Measurements from ENCODE around the gene CPZ.

CPZ gene

GRCh38 chr4:8581094-8581861, 11.3 kb upstream of the CPZ start:
- H3K4me1 Mint-ChIP-seq (ENCODE audit: low read depth) = no peaks in the 10 kb centered on the region
- H3K27me3 Mint-ChIP-seq = peaks cover 22% of the 10 kb centered on the region
- no peak overlapping the region for H3K4me3 Mint-ChIP-seq
- intact Hi-C loops (cut with micrococcal nuclease) = no loop called here
- H3K36me3 Mint-ChIP-seq (ENCODE audit: low read depth) = no peaks in the 10 kb centered on the region
- no peak overlapping the region for H3K27ac Mint-ChIP-seq
- H3K9me3 Mint-ChIP-seq = no peaks in the 10 kb centered on the region

GRCh38 chr4:8582016-8582415, 10.5 kb upstream of the CPZ start:
- Mint-ChIP-seq H3K4me3 (no peak overlapping the region), H3K27me3 (peaks cover 22% of the 10 kb centered on the region), H3K9me3 (no peaks in the 10 kb centered on the region), H3K4me1 (ENCODE audit: low read depth) (no peaks in the 10 kb centered on the region), H3K27ac (no peak overlapping the region), H3K36me3 (ENCODE audit: low read depth) (no peaks in the 10 kb centered on the region)
- intact Hi-C loops (cut with micrococcal nuclease) = no loop called here

GRCh38 chr4:8582436-8582835, 10.1 kb upstream of the CPZ start:
- intact Hi-C loops (cut with micrococcal nuclease) = no loop called here
- H3K27ac Mint-ChIP-seq = no peak overlapping the region
- no peak overlapping the region for H3K4me3 Mint-ChIP-seq
- peaks cover 22% of the 10 kb centered on the region for H3K27me3 Mint-ChIP-seq
- H3K4me1 Mint-ChIP-seq (ENCODE audit: low read depth) = no peaks in the 10 kb centered on the region
- H3K9me3 Mint-ChIP-seq = no peaks in the 10 kb centered on the region
- no peaks in the 10 kb centered on the region for H3K36me3 Mint-ChIP-seq (ENCODE audit: low read depth)

- no peaks in the 10 kb centered on the region for H3K4me1 Mint-ChIP-seq (ENCODE audit: low read depth)
- no peak overlapping the region for H3K27ac Mint-ChIP-seq
- H3K27me3 Mint-ChIP-seq = peaks cover 20% of the 10 kb centered on the region
- no peaks in the 10 kb centered on the region for H3K9me3 Mint-ChIP-seq
- no peak overlapping the region for H3K4me3 Mint-ChIP-seq
- intact Hi-C loops (cut with micrococcal nuclease) = no loop called here
- no peaks in the 10 kb centered on the region for H3K36me3 Mint-ChIP-seq (ENCODE audit: low read depth)
Observed at GRCh38 chr4:8582941-8583654, 9.5 kb upstream of the CPZ start.

- Mint-ChIP-seq H3K27ac (no peak overlapping the region), H3K27me3 (peaks cover 20% of the 10 kb centered on the region), H3K4me3 (no peak overlapping the region), H3K9me3 (no peaks in the 10 kb centered on the region), H3K36me3 (ENCODE audit: low read depth) (no peaks in the 10 kb centered on the region), H3K4me1 (ENCODE audit: low read depth) (no peaks in the 10 kb centered on the region)
- intact Hi-C loops (cut with micrococcal nuclease) = no loop called here
Observed at GRCh38 chr4:8583655-8584025, 8.9 kb upstream of the CPZ start.

GRCh38 chr4:8585186-8585585, 7.4 kb upstream of the CPZ start:
- Mint-ChIP-seq H3K4me3 (no peak overlapping the region), H3K4me1 (ENCODE audit: low read depth) (no peaks in the 10 kb centered on the region), H3K27me3 (peaks cover 16% of the 10 kb centered on the region), H3K27ac (no peak overlapping the region), H3K36me3 (ENCODE audit: low read depth) (no peaks in the 10 kb centered on the region), H3K9me3 (no peaks in the 10 kb centered on the region)
- intact Hi-C loops (cut with micrococcal nuclease) = no loop called here

GRCh38 chr4:8585721-8586212, 6.8 kb upstream of the CPZ start:
- Mint-ChIP-seq H3K9me3 (no peaks in the 10 kb centered on the region), H3K27me3 (peaks cover 18% of the 10 kb centered on the region), H3K4me3 (no peak overlapping the region), H3K27ac (no peak overlapping the region), H3K36me3 (ENCODE audit: low read depth) (no peaks in the 10 kb centered on the region), H3K4me1 (ENCODE audit: low read depth) (no peaks in the 10 kb centered on the region)
- intact Hi-C loops (cut with micrococcal nuclease) = no loop called here

- Mint-ChIP-seq H3K27me3 (peaks cover 17% of the 10 kb centered on the region), H3K9me3 (no peaks in the 10 kb centered on the region), H3K27ac (no peak overlapping the region), H3K4me1 (ENCODE audit: low read depth) (no peaks in the 10 kb centered on the region), H3K4me3 (no peak overlapping the region), H3K36me3 (ENCODE audit: low read depth) (no peaks in the 10 kb centered on the region)
- intact Hi-C loops (cut with micrococcal nuclease) = no loop called here
Observed at GRCh38 chr4:8586246-8586645, 6.3 kb upstream of the CPZ start.

- H3K4me3 Mint-ChIP-seq = no peak overlapping the region
Observed at GRCh38 chr4:8586671-8587468, 5.7 kb upstream of the CPZ start.

GRCh38 chr4:8587469-8588195, 4.9 kb upstream of the CPZ start:
- Mint-ChIP-seq H3K4me3 (no peak overlapping the region), H3K4me1 (ENCODE audit: low read depth) (no peaks in the 10 kb centered on the region), H3K9me3 (no peaks in the 10 kb centered on the region), H3K36me3 (ENCODE audit: low read depth) (no peaks in the 10 kb centered on the region), H3K27me3 (peaks cover 22% of the 10 kb centered on the region), H3K27ac (no peak overlapping the region)
- intact Hi-C loops (cut with micrococcal nuclease) = no loop called here

More at GRCh38 chr4:8586671-8587468, 5.7 kb upstream of the CPZ start:
- no peaks in the 10 kb centered on the region for H3K4me1 Mint-ChIP-seq (ENCODE audit: low read depth)
- no peak overlapping the region for H3K27ac Mint-ChIP-seq
- no peaks in the 10 kb centered on the region for H3K9me3 Mint-ChIP-seq
- intact Hi-C loops (cut with micrococcal nuclease) = no loop called here
- H3K27me3 Mint-ChIP-seq = peaks cover 19% of the 10 kb centered on the region
- H3K36me3 Mint-ChIP-seq (ENCODE audit: low read depth) = no peaks in the 10 kb centered on the region

- Mint-ChIP-seq H3K27me3 (peaks cover 27% of the 10 kb centered on the region), H3K4me1 (ENCODE audit: low read depth) (no peaks in the 10 kb centered on the region), H3K27ac (no peak overlapping the region), H3K9me3 (no peaks in the 10 kb centered on the region), H3K4me3 (no peak overlapping the region), H3K36me3 (ENCODE audit: low read depth) (no peaks in the 10 kb centered on the region)
- intact Hi-C loops (cut with micrococcal nuclease) = no loop called here
Observed at GRCh38 chr4:8588196-8588470, 4.4 kb upstream of the CPZ start.

- no peak overlapping the region for H3K4me3 Mint-ChIP-seq
- H3K36me3 Mint-ChIP-seq (ENCODE audit: low read depth) = no peaks in the 10 kb centered on the region
- no peak overlapping the region for H3K27ac Mint-ChIP-seq
- H3K9me3 Mint-ChIP-seq = no peaks in the 10 kb centered on the region
- peaks cover 39% of the 10 kb centered on the region for H3K27me3 Mint-ChIP-seq
- intact Hi-C loops (cut with micrococcal nuclease) = no loop called here
- H3K4me1 Mint-ChIP-seq (ENCODE audit: low read depth) = no peaks in the 10 kb centered on the region
Observed at GRCh38 chr4:8589336-8589735, 3.2 kb upstream of the CPZ start.

- no peak overlapping the region for H3K27ac Mint-ChIP-seq
- H3K9me3 Mint-ChIP-seq = no peaks in the 10 kb centered on the region
- intact Hi-C loops (cut with micrococcal nuclease) = no loop called here
- peaks cover 41% of the 10 kb centered on the region for H3K27me3 Mint-ChIP-seq
- H3K36me3 Mint-ChIP-seq (ENCODE audit: low read depth) = no peaks in the 10 kb centered on the region
- H3K4me3 Mint-ChIP-seq = no peak overlapping the region
- no peaks in the 10 kb centered on the region for H3K4me1 Mint-ChIP-seq (ENCODE audit: low read depth)
Observed at GRCh38 chr4:8589823-8590545, 2.6 kb upstream of the CPZ start.

Data from dendritic cell treated with granulocyte-macrophage colony-stimulating factor and Interleukin-4, amounts not matched to agents 40 ng/mL and 50 ng/mL, for 4 days (primary cell).